Activated naive CD4-positive, alpha-beta T cell treated with anti-CD3 and anti-CD28 coated beads, Interleukin-2, amount 50 U/mL, for 24 hours (primary cell): ENCODE results near the gene NKX2-3.

Source experiments
- H3K27ac Mint-ChIP-seq: one replicate; pipeline ENCODE4 v1.8.0; 2021; ENCODE audit warnings: mild to moderate bottlenecking, mixed read lengths
- H3K27me3 Mint-ChIP-seq: one replicate; pipeline ENCODE4 v1.8.0; 2021; ENCODE audit warnings: mixed read lengths
- H3K36me3 Mint-ChIP-seq: one replicate; pipeline ENCODE4 v1.8.0; 2021; ENCODE audit warnings: mixed read lengths
- H3K4me1 Mint-ChIP-seq: one replicate; pipeline ENCODE4 v1.8.0; 2021; ENCODE audit warnings: mixed read lengths
- H3K4me3 Mint-ChIP-seq: one replicate; pipeline ENCODE4 v1.8.0; 2021; ENCODE audit warnings: mild to moderate bottlenecking, mixed read lengths
- H3K9me3 Mint-ChIP-seq: one replicate; pipeline ENCODE4 v1.8.0; 2021; ENCODE audit warnings: mixed read lengths

The NKX2-3 gene

DNA sequence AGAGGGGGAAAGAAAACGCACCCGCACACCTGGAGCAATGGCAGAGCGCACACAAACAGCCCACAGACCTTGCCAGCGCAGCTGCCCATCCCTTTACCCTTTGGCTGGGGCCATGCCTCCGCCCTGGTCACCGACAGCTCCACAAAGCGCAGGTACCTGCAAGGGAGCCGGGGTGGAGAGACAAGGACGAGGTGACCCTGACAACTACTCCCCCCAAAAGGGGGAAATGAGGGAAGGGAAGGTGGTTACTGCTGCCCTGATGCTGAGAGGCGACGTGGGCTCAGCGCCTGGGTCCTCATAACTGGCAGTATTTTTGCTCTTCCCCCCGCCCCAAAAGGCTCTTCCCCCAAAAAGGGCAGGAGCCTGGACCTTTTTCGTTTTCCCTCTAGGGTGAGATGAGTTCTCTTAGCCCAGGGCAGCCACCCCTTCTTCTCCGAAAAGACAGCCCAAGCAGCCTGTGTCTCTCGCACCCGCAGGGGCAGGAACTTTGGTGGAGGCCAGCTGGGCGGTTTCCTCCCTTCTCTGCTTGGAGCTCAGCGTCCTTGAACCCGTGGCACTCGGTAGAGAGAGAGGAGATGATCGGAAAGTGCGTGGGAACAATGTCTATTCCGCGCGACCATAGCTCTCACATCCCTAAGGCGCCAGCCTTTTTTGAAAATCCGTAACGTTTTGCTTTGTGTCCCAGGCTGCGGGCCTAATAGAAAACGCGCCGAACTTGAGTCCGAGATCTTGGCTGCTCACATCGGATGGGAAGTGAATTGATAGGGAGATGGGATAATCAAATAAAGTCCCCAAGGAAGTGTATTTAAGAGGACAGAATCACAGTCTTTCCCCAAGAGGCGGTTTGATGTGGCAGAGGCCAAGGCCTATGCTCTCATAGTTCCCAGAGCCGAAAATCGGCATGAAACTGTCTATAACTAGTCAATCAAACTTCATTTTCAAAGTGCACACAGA lies 1.0 kb downstream of the NKX2-3 start:
- no peaks in the 10 kb centered on the region for H3K36me3 Mint-ChIP-seq
- H3K4me3 Mint-ChIP-seq: peak overlapping the region; percentile 51
- H3K27ac Mint-ChIP-seq: no peak overlapping the region
- no peaks in the 10 kb centered on the region for H3K9me3 Mint-ChIP-seq
- peaks cover 44% of the 10 kb centered on the region for H3K4me1 Mint-ChIP-seq
- H3K27me3 Mint-ChIP-seq: peaks cover 71% of the 10 kb centered on the region

DNA sequence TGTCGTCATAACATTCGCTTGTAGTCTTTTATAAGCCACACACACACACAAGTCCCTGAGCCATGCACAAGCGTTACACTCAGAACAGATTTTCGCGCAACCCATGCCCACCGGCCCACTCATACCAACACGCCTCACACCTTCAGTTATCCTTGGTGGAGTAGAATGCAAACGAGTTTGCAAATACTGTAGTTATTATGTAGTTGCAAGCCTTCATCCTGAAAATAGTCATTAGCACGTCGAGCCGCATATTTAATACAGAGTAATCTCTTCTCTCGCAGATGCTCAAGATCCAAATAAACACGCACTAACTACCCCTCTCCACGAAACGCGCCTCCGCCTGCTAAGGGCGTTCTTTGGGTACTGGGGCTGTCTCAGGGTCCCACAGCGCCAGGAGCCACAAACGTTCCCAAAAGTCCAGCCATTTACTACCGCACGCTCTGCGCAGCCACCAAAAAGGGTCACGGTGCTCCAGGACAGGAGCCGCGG lies 1.8 kb downstream of the NKX2-3 start:
- Mint-ChIP-seq H3K36me3 (no peaks in the 10 kb centered on the region), H3K27me3 (peaks cover 69% of the 10 kb centered on the region), H3K4me3 (peak overlapping the region; percentile 51), H3K9me3 (no peaks in the 10 kb centered on the region), H3K27ac (no peak overlapping the region), H3K4me1 (peaks cover 44% of the 10 kb centered on the region)

DNA sequence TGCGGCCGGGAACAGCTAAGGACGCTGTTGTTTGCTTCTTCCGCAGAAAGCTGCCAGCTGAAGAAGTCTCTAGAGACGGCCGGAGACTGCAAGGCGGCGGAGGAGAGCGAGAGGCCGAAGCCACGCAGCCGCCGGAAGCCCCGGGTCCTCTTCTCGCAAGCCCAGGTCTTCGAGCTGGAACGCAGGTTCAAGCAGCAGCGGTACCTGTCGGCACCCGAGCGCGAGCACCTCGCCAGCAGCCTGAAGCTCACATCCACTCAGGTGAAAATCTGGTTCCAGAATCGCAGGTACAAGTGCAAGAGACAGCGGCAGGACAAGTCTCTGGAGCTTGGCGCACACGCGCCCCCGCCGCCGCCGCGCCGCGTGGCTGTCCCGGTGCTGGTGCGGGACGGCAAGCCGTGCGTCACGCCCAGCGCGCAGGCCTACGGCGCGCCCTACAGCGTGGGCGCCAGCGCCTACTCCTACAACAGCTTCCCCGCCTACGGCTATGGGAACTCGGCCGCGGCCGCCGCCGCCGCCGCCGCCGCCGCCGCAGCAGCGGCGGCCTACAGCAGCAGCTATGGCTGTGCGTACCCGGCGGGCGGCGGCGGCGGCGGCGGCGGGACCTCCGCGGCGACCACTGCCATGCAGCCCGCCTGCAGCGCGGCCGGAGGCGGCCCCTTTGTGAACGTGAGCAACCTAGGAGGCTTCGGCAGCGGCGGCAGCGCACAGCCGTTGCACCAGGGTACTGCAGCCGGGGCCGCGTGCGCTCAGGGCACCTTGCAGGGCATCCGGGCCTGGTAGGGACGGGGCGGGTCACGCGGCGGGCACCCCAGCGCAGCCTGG lies 2.4 kb downstream of the NKX2-3 start:
- Mint-ChIP-seq H3K27me3 (peaks cover 68% of the 10 kb centered on the region), H3K4me1 (peaks cover 44% of the 10 kb centered on the region), H3K36me3 (no peaks in the 10 kb centered on the region), H3K9me3 (no peaks in the 10 kb centered on the region), H3K27ac (no peak overlapping the region), H3K4me3 (peak overlapping the region; percentile 23)

DNA sequence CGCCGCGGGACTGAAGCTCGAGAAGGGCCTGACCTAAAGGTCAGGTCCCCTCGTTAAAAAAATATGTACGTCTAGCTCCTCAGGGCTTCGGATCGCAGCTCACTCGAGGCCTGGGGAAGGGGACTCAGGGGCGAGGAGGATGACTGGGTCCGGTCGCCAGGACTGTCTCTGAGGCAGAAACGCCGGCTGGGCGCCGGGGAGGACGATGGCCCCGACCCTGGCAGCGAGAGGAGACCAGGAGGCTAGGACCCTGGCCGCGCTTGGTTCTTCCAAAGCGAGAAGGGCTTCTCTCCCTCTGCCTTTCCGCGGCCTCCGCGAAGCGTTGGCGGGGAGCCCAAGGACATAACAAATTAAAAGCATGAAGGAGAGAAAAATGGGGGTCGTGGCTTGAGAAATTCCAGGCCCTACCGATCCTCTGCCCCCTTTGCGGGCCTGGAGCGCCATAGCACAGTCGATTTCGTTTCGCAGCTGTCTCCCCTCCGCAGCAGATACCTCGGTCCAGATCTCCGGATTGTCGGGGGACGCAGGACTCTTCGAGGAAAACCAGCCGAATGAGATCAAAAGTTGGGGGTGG lies 3.1 kb downstream of the NKX2-3 start:
- H3K4me3 Mint-ChIP-seq: peak overlapping the region; percentile 38
- no peak overlapping the region for H3K27ac Mint-ChIP-seq
- H3K4me1 Mint-ChIP-seq: peaks cover 40% of the 10 kb centered on the region
- no peaks in the 10 kb centered on the region for H3K36me3 Mint-ChIP-seq
- H3K27me3 Mint-ChIP-seq: peaks cover 67% of the 10 kb centered on the region
- H3K9me3 Mint-ChIP-seq: no peaks in the 10 kb centered on the region

DNA sequence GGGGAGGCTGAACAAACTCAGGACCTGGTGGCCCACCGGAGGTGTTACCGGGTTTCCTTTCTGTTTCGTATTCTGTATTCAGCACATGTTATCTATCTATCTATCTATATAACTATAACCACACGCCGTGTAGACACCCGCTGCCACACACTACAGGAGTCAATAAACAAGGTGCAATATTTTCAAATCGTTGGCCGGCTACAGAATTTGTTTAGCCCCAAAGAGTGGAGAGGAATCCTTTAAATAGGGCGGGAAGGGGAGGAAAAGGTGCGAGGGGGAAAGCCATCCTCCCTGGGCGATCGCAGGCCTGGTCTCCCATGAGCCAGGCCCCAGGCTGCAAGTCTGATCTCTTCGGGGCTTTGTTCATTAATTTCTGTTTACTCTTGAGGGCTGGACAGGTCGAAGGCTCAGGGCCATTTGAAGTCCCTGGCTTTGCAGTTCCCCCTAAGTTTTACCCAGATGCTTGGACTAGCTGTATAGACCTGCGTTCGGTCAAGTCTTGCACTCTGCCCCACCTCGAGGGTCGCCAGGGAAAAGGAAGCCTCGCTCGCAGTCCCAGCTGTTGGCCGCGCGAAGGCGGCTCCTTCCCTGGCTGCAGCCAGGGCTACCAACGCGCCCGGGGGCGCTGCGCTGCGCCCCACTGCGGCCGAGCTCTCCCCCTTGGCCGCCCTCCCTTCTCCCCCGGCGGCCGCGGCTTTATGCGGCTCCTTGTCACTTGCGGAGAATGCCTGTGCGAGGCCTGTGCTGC lies 3.8 kb downstream of the NKX2-3 start:
- H3K4me1 Mint-ChIP-seq: peaks cover 40% of the 10 kb centered on the region
- no peaks in the 10 kb centered on the region for H3K9me3 Mint-ChIP-seq
- peak overlapping the region; percentile 38 for H3K4me3 Mint-ChIP-seq
- H3K36me3 Mint-ChIP-seq: no peaks in the 10 kb centered on the region
- peaks cover 64% of the 10 kb centered on the region for H3K27me3 Mint-ChIP-seq
- no peak overlapping the region for H3K27ac Mint-ChIP-seq

DNA sequence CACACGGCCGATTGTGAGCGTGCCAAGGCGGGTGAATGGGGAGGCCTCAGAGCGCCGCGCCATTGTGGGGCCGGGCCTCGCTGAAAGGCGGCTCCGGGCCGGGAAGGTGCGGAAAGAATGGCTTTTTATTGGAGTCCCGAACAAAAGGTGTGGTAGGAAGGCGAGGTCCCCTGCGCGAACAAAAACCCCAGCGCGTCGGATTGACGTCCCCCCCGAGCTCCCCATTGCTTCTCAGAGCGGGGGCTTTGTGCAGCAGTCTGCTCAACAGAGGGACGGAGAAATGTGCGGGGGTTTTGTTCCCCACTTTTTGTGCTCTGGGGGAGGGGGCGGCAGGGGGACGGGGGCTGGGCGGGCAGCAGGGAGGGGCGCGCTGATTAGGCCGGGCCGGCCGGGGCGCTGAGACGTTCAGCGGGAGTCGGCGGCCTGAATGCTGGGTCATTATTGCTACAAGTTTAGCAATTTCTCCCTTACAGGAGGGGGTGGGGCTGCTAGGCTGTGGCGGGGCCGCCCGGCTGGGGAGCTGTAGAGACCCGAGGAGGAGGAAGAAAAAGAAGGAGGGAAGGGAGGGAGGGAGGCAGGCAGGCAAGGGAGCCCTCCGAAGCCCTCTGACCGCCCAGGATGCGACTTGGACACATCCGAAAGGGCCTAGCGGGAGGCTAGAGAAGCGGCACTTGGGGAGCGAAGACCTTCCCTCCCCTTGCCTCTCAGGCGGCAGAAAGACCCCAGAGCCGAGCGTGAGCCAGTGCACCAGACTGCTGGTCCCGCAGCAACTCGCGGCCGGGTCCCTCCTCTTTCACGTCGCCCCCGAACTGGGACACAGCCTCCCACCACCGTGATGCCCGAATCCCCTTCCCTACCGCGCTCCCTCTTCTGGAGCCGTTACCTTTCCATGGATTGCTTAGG lies 4.6 kb downstream of the NKX2-3 start:
- Mint-ChIP-seq H3K4me1 (peaks cover 33% of the 10 kb centered on the region), H3K27ac (peak overlapping the region; percentile 17), H3K36me3 (no peaks in the 10 kb centered on the region), H3K27me3 (peaks cover 60% of the 10 kb centered on the region), H3K9me3 (no peaks in the 10 kb centered on the region), H3K4me3 (no peak overlapping the region)

DNA sequence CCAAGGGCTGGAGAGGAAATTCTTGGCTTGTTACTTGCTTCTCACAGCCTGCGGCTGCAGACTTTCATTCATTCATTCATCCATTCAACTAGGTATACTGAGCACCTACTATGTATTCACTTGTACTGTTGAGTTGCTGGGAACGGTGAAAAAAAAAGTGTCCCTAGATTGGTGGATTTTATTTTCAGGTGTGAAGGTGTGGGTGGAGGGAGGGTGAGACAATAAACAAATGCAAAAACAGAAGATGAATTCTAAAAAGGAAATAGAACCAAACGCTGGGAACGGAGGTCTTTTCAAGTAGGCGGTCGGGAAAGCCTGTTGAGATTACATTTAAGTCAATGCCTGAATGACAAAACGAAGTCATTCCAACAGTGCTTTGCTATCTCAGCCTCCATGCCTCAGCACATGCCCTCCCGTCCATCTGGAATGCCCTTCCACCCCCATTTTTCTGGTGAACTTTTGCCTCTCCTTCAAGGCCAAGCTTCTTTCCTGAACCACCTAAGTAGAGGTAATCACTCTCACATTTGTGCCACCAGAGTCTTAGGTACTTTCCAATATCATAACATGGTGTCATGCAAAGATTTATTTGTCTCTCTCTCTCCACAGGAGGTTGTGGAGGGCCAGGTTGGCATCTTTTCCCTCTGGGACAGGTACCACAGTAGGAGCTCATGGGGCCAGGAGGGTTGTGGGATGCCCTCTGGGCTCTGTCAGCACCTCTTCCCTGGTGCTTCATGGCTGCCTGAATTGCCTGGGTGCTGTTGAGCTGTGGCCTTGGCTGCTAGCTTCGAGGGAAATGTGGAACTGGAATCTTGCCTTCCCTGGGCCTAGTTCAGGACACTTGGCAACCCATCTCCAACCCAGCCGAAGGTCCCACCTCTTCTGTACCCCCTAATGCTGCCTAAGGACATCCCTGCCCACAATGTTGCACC lies 5.5 kb downstream of the NKX2-3 start:
- H3K4me1 Mint-ChIP-seq: peaks cover 24% of the 10 kb centered on the region
- H3K27ac Mint-ChIP-seq: peak overlapping the region; percentile 51
- no peaks in the 10 kb centered on the region for H3K36me3 Mint-ChIP-seq
- no peak overlapping the region for H3K4me3 Mint-ChIP-seq
- peaks cover 59% of the 10 kb centered on the region for H3K27me3 Mint-ChIP-seq
- no peaks in the 10 kb centered on the region for H3K9me3 Mint-ChIP-seq

DNA sequence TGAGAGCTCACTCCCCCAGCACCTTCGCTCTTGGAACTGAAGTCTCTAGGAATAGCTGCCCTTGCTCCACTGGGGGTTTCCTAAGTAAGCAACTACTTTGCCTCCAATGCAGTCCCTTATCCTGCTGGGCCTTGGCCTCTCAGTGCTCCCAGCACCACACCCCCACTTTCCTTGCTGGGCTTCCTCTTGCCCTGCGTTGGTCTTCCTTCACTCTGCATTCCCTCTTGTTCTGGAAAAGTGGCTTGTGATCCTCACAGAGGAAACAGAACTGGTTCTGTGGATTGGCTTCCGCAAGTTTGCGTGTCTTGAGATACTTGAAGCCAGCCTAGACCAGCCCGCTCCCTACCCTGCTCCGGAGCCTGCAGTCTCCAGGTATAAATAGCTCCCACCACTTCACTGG lies 6.4 kb downstream of the NKX2-3 start:
- no peaks in the 10 kb centered on the region for H3K36me3 Mint-ChIP-seq
- H3K9me3 Mint-ChIP-seq: no peaks in the 10 kb centered on the region
- peaks cover 57% of the 10 kb centered on the region for H3K27me3 Mint-ChIP-seq
- H3K4me1 Mint-ChIP-seq: peaks cover 20% of the 10 kb centered on the region
- no peak overlapping the region for H3K27ac Mint-ChIP-seq
- H3K4me3 Mint-ChIP-seq: no peak overlapping the region

DNA sequence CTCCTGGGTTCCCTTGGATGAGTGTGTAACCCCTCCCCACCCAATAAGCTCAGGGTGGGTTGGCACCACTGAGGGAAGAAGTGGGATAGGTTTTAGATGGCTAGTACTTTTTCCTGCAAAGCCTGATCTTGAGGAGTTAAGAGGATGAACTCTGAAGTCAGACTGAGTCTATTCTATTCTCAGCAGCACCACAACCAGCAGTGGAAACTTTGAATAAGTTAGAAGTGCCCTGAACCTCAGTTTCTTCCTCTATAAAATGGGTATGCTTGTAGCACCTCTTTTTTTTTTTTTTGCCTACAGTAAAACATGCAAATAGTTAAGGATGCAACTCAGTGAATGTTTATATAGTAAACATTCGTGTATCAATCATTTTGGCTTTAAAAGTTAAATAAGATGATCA lies 7.1 kb downstream of the NKX2-3 start:
- H3K9me3 Mint-ChIP-seq: no peaks in the 10 kb centered on the region
- H3K27me3 Mint-ChIP-seq: peaks cover 52% of the 10 kb centered on the region
- H3K4me3 Mint-ChIP-seq: no peak overlapping the region

DNA sequence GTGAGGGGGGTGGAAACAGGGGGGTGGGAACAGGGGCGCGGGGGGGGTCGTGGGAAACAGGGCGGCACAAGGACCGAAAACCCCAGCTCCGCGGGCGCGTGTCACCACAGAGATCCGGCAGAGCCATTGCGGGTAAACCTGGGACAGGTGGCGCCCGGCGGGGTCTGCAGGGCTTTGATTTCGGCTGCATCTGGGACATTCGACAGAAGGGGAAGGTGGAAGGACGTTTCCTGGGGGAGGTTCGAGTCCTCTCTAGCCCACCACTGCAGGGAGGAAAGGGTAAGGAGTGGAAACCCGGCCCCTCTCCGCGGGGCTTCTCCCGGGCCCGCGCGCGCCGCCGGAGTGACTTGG lies 7.5 kb downstream of the NKX2-3 start:
- Mint-ChIP-seq H3K27ac (no peak overlapping the region), H3K9me3 (no peaks in the 10 kb centered on the region), H3K36me3 (no peaks in the 10 kb centered on the region), H3K4me3 (no peak overlapping the region), H3K27me3 (peaks cover 54% of the 10 kb centered on the region), H3K4me1 (peaks cover 11% of the 10 kb centered on the region)

More for the DNA sequence above, 7.1 kb downstream of the NKX2-3 start:
- Mint-ChIP-seq H3K36me3 (no peaks in the 10 kb centered on the region), H3K4me1 (peaks cover 13% of the 10 kb centered on the region), H3K27ac (no peak overlapping the region)

DNA sequence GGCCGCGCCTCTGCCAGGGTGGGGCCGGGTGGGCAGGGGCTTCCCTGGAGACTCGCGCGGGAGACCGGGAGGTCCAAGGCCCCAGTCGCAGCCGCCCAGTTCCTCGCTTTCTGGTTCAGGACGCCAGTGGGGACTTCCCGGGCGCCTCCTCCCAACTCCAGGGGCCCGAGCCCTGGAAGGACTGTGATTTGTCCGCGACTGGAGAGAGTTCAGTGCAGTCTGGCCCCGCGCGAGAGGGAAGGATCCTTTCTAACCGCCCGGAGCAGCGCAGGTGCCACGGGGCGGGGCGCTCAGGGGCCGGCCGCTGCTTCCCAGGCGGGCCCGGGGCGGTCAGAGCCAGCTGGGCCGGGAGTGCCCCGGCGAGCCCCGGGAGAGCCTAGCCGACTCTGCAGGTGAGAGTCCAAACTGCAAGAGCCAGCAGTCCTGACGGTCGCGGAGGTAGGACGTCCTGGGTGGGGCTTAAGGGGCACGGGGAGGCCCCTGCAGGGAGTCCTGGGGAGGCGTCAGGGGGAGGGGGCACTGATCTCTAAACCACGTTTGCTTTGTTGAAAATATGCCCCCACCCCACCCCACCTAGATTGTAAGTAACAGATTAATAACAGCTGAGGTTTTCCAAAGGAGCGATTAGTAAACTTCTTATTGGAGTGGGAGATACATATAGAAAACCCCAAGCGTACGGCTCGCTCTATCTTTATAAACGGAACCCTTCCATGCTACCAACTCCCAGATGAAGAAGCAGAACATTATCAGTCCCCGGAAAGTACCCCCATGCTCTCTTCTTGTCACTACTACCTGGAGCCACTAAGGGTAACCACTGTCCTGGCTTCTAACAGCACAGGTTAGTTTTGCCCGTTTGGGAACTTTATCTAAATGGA lies 8.2 kb downstream of the NKX2-3 start:
- Mint-ChIP-seq H3K36me3 (no peaks in the 10 kb centered on the region), H3K9me3 (no peaks in the 10 kb centered on the region), H3K4me1 (peaks cover 10% of the 10 kb centered on the region), H3K27me3 (peaks cover 57% of the 10 kb centered on the region), H3K27ac (no peak overlapping the region), H3K4me3 (no peak overlapping the region)

DNA sequence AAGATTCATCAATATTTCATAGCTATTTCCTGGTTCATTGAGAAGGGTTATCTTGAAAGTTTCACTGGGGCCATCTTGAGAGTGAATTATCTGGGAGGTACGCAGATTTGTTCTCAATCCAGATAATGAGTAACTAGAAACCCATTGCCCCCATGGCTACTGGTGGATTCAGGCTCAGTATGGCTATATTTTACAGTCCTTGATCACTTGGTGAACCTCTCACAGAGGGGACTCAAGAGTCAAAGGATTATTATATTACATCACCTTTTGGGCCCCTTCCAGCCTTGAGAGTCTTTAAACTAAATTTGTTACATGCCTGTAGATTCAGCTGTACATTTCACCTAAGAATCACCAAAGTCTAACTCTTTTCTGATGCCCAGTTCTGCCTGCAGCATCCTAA lies 11.6 kb downstream of the NKX2-3 start:
- Mint-ChIP-seq H3K4me1 (peaks cover 3% of the 10 kb centered on the region), H3K9me3 (no peaks in the 10 kb centered on the region), H3K27ac (no peak overlapping the region), H3K4me3 (no peak overlapping the region), H3K27me3 (peaks cover 45% of the 10 kb centered on the region), H3K36me3 (no peaks in the 10 kb centered on the region)

DNA sequence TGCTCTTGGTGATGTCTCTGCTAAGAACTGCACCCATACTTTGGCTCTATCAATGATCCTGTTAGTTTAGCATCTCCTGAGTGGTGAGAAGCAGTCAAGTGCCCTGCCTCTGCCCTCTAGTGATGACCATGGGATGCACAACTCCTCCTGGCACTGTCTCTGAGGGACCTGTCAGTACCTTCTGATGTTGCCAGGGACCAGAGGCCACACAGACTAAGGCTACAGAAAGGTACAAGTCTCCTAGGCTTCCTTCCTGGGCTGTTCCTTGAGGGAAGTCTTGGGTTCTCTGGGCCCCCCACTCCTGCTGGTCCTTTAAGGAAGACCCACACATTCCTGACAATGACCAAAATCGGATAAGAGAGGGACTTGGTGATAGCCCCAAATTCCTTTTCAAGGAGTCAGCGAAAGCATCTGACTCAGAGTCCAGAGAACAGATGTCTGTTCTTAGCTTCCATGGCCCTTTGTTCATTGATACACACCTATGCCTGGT lies 15.3 kb downstream of the NKX2-3 start:
- H3K36me3 Mint-ChIP-seq: no peaks in the 10 kb centered on the region
- H3K27ac Mint-ChIP-seq: no peak overlapping the region
- no peaks in the 10 kb centered on the region for H3K4me1 Mint-ChIP-seq
- H3K27me3 Mint-ChIP-seq: peaks cover 37% of the 10 kb centered on the region
- H3K9me3 Mint-ChIP-seq: no peaks in the 10 kb centered on the region
- no peak overlapping the region for H3K4me3 Mint-ChIP-seq
